CD4-positive, alpha-beta T cell treated with Interleukin-2 at 100 ng/mL for 4 hours (primary cell): ENCODE data around the gene SLCO1B3.
"Not testable (repeated sequence)": the region's sequence is repeated elsewhere in the genome, so short reads cannot be mapped to it uniquely, and the experiment has no call there.

ENCODE experiments used
- DNase-seq: peaks from one replicate; pipeline ENCODE4 v3.0.0-alpha.2; 2020; ENCODE audit warnings: low spot score

The SLCO1B3 gene, protein sequence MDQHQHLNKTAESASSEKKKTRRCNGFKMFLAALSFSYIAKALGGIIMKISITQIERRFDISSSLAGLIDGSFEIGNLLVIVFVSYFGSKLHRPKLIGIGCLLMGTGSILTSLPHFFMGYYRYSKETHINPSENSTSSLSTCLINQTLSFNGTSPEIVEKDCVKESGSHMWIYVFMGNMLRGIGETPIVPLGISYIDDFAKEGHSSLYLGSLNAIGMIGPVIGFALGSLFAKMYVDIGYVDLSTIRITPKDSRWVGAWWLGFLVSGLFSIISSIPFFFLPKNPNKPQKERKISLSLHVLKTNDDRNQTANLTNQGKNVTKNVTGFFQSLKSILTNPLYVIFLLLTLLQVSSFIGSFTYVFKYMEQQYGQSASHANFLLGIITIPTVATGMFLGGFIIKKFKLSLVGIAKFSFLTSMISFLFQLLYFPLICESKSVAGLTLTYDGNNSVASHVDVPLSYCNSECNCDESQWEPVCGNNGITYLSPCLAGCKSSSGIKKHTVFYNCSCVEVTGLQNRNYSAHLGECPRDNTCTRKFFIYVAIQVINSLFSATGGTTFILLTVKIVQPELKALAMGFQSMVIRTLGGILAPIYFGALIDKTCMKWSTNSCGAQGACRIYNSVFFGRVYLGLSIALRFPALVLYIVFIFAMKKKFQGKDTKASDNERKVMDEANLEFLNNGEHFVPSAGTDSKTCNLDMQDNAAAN

DNA sequence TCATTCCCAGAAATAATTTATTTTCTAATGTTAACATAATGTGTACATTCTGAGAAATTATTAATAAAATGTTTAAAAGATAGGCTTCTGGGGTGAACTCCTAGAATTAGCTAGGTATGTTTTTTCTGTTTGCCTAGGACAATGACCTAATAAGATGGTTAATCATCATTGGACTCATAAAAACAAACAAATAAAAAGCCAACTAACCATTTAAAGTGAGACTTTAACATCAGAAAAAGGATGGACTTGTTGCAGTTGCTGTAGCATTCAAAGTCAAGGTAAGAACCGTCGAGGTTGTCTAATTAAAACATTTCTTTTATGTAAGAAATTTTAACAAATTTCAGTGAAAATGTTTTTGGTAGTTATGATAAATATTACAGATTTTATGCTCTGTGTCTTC lies at the start of gene SLCO1B3:
TSS of gene SLCO1B3 (plus strand) at position 219 of the 400 bp plus-strand sequence. CDS start 5,034 bp downstream, outside the sequence.
- no peak for DNase-seq

- no peak for DNase-seq
Measured at GRCh38 chr12:20777420-20777819, 33.1 kb upstream of the SLCO1B3 start.

DNA sequence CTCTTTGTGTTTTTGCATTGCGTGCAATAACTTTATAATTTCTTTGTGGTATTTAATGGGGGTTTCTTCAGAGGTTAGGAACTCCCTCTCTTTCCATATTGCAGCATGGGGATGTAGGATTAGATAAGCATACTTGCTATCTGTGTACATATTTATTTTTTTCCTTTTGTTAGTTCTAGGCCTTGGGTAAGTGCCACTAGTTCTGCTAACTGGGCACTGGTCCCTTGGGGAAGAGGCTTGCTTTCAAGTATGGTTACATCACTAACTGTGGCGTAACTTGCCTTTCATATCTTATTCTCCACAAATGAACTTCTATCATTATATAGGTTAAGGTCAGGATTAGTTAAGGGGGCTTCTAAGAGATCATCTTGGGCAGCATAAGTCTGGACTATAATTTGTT lies 31.5 kb upstream of the SLCO1B3 start:
- no peak for DNase-seq

GRCh38 chr12:20779971-20780370 lies 30.5 kb upstream of the SLCO1B3 start:
- not testable (repeated sequence) for DNase-seq

- not testable (repeated sequence) for DNase-seq
Measured at GRCh38 chr12:20783796-20784357, 26.6 kb upstream of the SLCO1B3 start.

DNA sequence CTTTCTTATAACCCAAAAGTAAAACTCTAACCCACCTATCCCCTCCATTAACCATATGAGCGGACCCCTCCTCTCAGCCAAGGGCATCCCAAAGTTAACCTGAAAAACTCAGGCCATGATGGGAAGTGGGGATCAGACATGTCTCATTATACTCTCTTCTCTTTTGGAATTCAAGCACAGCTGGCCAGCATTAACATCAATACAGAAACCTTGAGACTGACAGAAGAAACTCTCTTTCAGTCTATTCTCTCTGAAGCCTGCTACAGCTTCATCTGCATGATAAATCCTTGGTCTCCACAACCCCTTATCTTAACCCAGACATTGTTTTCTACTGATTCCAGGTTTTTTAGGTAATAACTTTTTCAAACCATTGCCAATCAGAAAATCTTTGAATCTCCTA lies 17.5 kb upstream of the SLCO1B3 start:
- DNase-seq, result no peak

- DNase-seq, result no peak
Measured at GRCh38 chr12:20798554-20798953, 12.0 kb upstream of the SLCO1B3 start.

- no peak for DNase-seq
Measured at GRCh38 chr12:20800160-20800559, 10.3 kb upstream of the SLCO1B3 start.

DNA sequence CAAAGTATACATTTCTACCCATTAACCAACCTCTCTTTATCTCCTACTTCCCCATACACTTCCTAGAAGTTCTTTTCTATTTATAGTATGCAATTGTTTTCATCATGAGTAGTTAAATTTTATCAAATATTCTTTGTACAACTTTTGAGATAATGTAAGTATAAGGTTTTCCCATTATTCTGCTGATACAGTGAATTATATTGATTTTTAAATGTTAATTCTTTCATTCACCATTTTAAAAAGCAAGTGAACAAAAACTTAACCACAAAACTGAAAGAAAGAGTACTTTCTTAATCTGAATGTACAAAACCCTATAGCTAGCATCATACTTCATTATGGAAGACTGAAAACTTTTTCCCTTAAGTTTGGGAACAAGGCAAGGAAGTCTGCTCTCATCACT lies 9.5 kb upstream of the SLCO1B3 start:
- no peak for DNase-seq

DNA sequence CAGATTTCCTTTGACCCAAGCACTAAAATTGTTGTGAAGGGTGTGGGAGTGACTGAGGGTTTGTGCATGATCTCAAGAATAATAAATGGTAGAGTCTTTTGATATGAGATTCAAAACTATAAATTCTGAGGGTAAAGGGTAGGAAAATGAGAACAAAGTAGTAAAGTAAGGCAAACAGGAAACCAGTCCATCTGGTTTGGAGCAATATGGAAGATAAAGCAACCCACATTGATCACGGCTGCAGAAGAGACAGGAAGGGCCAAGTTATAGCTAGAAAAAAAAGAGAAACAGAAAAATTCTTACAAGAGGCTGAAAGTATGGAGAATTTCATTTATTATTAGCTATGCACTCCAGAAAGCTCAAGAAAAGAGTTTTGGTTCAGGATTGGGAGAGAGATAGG lies 4.6 kb upstream of the SLCO1B3 start:
- no peak for DNase-seq

DNA sequence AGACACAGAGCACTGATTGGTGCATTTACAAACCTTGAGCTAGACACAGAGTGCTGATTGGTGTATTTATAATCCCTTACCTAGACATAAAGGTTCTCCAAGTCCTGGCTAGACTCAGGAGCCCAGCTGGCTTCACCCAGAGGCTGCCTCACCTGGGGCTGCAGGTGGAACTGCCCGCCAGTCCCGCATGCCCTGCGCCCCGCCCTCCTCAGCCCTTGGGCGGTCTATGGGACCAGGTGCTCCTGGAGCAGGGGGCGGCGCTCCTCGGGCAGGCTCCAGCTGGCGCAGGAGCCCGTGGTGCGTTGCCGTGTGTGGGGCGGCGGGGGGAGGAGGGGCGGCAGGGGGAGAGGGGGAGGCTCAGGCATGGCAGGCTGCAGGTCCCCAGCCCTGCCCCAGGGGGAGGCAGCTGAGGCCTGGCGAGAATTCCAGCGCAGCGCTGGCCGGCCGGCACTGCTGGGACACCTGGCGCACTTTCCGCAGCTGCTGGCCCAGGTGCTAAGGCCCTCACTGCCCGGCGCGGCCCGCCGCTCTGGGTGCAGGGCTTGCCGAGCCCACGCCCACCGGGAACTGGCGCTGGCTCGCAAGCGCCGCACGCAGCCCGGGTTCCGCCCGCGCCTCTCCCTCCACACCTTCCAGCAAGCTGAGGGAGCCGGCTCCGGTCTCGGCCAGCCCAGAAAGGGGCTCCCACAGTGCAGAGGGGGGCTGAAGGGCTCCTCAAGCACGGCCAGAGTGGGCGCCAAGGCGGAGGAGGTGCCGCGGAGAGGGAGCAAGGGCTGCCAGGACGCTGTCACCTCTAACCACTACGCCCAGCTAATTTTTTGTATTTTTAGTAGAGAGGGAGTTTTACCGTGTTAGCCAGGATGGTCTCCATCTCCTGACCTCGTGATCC lies 3.1 kb upstream of the SLCO1B3 start:
- no peak for DNase-seq

DNA sequence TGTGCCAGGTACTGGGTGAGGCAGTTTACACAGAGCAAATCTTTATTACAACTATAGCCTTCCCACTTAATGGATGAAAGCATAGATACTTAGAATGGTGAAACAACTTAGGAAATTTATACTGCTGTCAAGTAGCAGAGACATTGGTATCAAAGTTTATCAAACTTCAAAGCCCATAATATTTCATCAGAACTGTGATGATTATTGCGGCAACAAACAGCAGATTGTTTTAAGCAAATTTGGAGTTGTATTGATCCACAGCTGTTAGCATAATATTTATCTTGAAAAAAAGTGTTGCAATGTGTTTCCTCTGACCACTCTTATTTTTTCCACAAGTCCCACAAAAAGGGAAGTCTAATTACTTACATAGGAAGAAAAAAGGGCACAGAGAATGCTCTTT lies 2.0 kb upstream of the SLCO1B3 start:
- no peak for DNase-seq

DNA sequence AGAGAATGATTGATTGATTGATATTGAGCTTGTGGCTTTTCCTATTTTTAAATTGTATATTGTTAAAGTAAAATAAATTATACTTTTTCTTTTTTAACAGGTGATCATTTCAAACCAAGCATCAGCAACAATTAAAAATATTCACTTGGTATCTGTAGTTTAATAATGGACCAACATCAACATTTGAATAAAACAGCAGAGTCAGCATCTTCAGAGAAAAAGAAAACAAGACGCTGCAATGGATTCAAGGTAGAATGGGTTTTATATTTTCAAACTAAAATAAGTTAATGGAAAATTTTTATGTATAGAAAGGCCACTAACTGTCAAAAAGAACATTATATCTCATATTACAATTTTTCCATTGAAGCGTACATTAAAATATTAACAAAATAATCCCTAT lies 5.1 kb downstream of the SLCO1B3 start:
- DNase-seq, result no peak

DNA sequence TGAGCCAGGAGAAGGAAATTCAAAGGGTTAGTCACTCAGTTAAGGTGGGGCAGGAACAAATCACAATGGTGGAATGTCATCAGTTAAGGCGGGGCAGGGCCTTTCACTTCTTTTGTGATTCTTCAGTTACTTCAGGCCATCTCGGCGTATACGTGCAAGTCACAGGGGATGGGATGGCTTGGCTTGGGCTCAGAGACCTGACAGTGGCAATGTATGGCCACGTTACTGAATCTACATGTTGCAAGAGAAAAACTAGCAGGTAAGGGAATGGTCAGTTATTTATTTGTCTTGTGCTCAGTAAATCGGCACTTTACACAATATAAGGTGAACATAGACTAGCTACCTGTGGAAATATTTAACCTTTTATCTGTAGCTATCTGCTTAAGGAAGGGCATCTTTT lies 11.9 kb downstream of the SLCO1B3 start:
- no peak for DNase-seq

GRCh38 chr12:20822925-20823324 lies 12.4 kb downstream of the SLCO1B3 start:
- no peak for DNase-seq

DNA sequence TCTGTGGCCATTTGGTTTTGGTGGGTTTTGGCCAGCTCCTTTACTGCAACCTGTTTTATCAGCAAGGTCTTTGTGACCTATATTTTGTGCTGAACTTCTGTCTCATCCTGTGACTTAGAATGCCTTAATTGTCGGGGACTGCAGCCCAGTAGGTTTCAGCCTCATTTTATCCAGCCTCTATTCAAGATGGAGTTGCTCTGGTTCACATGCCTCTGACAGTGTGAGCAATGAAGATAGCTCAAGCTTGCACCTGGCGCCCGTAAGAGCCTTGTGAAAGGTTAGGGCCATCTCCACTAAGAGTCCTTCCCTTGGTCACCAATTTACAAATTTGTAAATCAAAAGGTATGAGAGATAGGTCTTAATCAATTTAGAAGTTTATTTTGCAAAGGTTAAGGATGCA lies 19.4 kb downstream of the SLCO1B3 start:
- DNase-seq, result no peak

DNA sequence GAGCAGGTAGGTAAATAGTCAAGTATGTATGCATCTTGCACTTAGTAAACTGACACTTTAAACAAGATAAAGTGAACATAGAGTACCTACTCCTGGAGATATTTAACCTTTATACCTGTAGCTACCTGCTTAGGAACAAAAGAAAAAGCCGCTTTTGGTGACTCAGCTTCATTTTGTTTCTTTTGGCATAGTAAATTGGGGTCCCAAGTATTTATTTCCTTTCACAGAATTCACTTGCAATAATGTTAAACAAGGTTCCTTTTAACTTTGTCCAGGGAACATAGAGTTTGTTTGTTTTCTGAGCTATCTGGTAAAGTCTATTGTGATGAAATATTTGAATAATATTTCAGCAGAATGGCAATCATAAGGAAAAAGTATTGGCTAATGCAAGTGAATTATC lies 20.0 kb downstream of the SLCO1B3 start:
- DNase-seq, result no peak

GRCh38 chr12:20832911-20833310 lies 22.4 kb downstream of the SLCO1B3 start:
- no peak for DNase-seq

DNA sequence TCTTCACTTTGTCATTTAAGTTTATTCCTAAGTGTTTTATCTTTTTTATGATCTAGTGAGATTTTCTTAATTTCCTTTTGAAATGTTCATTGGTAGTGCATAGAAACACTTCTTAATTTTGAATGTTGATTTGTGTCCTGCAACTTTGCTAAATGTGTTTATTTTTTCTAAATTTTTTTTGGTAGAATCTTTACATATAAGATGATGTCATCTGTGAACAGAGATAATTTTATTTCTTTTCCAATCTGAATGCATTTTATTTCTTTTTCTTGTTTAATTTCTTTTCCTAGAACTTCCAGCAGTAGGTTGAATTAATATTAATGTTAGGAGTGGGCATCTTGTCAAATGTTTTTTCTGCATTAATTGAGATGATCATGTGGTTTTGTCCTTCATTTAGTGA lies 42.1 kb downstream of the SLCO1B3 start:
- DNase-seq, result no peak

DNA sequence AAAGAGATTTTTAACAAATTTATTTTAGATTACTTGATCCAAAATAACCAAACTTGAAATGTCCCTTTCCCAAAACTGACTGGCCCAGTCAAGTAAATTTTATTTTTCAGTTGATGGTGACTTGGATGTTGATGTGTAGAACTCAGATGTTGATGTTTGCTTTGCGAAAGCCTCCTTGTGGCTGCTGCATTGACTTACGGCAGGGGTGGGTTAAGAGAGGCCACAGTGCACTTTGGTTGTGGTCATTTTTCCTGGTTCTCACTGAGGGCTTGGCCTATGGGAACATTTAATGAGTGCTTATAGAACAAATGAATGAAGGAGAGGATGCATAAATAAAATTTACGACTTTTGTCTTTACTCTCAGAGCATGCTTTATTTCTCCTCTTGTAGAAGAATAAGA lies 52.6 kb downstream of the SLCO1B3 start:
- no peak for DNase-seq

GRCh38 chr12:20865873-20866272 lies 55.4 kb downstream of the SLCO1B3 start:
- DNase-seq, result no peak

- no peak for DNase-seq
Measured at GRCh38 chr12:20868277-20868676, 57.8 kb downstream of the SLCO1B3 start.
